Kidney epithelial cell (primary cell): Measurements from ENCODE around the gene PDE4B. TPM values are rescaled to one million over a fixed set of nuclear protein-coding genes. Genes with fewer than 3 reads are reported as not detected.

Experiments
- DNase-seq: peaks from one replicate; pipeline ENCODE4 v3.0.0-alpha.2; 2010; ENCODE audit warnings: low read depth
- H3K27me3 ChIP-seq: 2 replicates; pipeline ENCODE4 v1.6.0; 2011; ENCODE audit warnings: low read length; ENCODE audit not compliant: control insufficient read depth, insufficient read depth
- H3K36me3 ChIP-seq: 2 replicates; pipeline ENCODE4 v1.5.1; 2011; ENCODE audit warnings: low read length; ENCODE audit not compliant: control insufficient read depth, insufficient read depth
- H3K4me3 ChIP-seq: 2 replicates; pipeline ENCODE4 v1.5.1; 2011; ENCODE audit warnings: low read depth, mild to moderate bottlenecking, control low read depth, low read length
- total RNA-seq: library from RNA; depleted of rRNA; stranded (reverse); fragments of >200 nt; gene quantifications from 2 replicates; pipeline ENCODE4 v1.2.3, GENCODE V29; 2015
- TF ChIP-seq, protein P1 (sequence below): IDR thresholded peaks from 2 replicates; pipeline ENCODE4 v1.5.1; 2011; ENCODE audit warnings: mild to moderate bottlenecking, moderate library complexity, low read length, control low read depth, inconsistent platforms; ENCODE audit not compliant: insufficient read depth, poor library complexity, severe bottlenecking

The PDE4B gene
- total RNA-seq, 1 donor from 2014 or later, result 0.33 TPM

DNA sequence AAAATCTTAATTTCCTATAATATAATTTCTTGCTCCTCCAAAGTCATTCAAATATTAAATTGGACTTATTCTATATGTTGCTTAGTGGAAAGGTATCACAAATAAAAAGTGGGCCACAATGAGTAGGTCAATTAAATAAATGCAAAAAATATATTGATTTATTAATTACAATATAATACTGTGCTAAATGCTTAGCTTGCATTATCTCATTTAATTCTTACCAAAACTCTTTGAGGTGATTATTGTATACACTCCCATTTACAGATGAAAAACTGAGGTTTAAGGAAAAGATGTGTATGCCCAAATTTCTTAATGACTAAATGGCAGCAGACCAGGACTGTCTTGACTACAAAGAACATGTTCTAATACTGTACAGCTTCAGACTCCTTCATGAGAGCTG, 415.9 kb downstream of the PDE4B start:
- TF ChIP-seq, protein P1, sequence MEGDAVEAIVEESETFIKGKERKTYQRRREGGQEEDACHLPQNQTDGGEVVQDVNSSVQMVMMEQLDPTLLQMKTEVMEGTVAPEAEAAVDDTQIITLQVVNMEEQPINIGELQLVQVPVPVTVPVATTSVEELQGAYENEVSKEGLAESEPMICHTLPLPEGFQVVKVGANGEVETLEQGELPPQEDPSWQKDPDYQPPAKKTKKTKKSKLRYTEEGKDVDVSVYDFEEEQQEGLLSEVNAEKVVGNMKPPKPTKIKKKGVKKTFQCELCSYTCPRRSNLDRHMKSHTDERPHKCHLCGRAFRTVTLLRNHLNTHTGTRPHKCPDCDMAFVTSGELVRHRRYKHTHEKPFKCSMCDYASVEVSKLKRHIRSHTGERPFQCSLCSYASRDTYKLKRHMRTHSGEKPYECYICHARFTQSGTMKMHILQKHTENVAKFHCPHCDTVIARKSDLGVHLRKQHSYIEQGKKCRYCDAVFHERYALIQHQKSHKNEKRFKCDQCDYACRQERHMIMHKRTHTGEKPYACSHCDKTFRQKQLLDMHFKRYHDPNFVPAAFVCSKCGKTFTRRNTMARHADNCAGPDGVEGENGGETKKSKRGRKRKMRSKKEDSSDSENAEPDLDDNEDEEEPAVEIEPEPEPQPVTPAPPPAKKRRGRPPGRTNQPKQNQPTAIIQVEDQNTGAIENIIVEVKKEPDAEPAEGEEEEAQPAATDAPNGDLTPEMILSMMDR, result no peak
- Histone ChIP-seq H3K4me3 (no peak overlapping the region), H3K36me3 (no peaks in the 10 kb centered on the region), H3K27me3 (no peaks in the 10 kb centered on the region)
- DNase-seq, result no peak

DNA sequence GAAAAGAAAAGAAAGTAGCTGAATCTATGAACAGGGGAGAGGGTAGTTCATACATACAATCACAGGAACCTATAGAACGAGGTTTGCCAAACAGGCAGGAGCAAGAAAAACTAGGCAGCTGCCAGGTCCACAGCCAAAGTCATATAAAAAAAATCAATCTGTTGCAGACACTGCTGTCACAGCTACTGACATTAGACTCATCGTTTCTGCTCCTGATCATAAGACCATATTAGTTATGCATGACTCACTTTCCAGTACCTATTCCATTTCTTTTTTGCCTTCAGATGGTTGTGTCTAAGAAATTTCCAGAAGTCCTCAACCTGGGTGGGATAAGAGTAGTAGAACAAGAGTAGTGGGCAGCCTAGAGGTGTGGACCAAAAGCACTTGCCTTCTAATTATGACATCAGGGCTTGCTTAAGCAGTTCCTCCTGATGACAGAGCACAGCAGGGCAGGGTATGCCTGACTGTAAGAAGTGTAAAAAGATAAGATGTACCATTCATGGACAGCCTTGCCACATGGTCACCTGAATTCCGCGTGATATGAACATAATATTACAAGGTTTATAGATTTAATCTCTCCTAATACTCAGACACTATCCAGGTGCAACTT, 418.0 kb downstream of the PDE4B start:
- DNase-seq, result no peak
- no peaks in the 10 kb centered on the region for H3K36me3 ChIP-seq
- H3K4me3 ChIP-seq, result no peak overlapping the region
- no peaks in the 10 kb centered on the region for H3K27me3 ChIP-seq
- TF ChIP-seq, protein P1, result no peak

DNA sequence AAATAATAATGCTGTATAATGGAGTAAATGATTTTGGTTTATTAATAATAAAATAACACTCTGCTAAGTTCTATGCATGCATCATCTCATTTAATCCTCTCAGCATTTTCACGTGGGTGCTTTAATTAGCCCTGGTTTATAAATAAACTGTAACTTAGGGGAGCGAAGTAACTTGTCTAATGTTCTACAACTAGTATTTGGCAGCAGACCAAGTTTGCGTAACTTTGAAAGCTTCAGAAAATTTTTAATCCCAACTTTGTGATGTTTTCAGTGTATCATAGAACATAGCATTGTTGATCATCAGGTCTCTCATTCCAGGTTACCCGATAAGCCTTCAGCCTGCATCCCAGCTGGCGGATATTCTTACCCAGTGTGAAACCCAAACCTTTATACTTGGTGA, 418.8 kb downstream of the PDE4B start:
- DNase-seq, result no peak
- TF ChIP-seq, protein P1, result no peak
- H3K4me3 ChIP-seq, result no peak overlapping the region
- H3K27me3 ChIP-seq, result no peaks in the 10 kb centered on the region
- no peaks in the 10 kb centered on the region for H3K36me3 ChIP-seq

DNA sequence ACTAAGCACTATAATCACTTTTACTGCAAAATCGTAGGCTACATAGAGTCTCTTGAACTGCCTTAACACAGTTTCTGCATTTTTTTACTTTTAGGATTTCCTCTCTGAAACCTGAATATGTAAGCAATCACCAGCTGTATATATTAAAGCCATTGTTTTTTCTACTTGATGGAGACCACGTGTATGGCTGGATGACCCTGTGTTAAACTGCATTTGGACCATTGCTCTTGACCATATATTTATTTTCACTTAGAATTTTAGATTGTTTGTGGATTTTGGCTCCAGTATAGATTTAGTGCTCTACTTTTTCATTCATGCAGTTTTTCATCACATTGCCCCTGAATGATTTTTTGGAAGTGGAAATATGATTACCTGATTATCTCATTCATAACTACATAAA, 420.8 kb downstream of the PDE4B start:
- H3K27me3 ChIP-seq, result no peaks in the 10 kb centered on the region
- DNase-seq, result no peak
- TF ChIP-seq, protein P1, result no peak
- no peaks in the 10 kb centered on the region for H3K36me3 ChIP-seq
- no peak overlapping the region for H3K4me3 ChIP-seq

DNA sequence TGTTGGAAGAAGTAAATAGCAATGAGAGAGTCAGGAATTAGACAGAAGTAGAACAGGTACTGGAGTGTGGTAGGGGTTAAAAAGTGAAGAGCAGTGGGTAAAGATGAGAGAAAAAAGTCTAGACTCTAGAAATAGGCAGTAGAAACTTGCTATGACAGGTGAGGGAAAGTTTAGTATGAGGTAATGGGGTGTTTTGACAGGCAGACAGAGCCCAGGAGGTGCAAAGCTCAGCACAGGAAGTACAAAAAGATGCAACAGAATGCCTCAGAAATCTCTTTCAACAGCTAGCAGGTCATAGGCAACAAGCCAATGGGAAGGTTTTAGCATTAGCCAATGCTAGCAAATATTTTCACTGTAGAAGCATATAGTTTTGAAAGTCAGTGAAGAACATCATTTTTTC, 422.2 kb downstream of the PDE4B start:
- Histone ChIP-seq H3K4me3 (no peak overlapping the region), H3K36me3 (no peaks in the 10 kb centered on the region), H3K27me3 (no peaks in the 10 kb centered on the region)
- TF ChIP-seq, protein P1, result no peak
- DNase-seq, result no peak

DNA sequence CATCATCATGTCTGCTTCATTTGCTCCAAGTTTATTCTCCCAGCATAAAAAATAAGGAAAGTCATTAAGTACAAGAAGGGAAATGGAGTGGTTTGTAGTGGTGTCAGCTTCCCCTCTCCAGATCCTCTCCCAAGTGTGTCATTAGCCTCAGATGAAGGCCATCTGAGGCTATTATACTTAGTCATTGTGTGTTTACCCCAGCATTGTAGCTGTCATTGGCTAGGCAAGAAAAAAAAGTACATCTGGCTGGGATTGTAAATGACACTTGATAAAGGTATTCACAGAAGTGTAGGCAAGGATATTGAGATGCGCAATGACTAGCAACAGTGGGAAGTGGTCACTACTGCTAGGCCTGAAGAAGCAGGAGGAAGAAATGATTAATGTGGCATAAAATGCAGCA, 424.3 kb downstream of the PDE4B start:
- peak; percentile 37 for DNase-seq
- H3K4me3 ChIP-seq, result no peak overlapping the region
- TF ChIP-seq, protein P1, result no peak
- no peaks in the 10 kb centered on the region for H3K36me3 ChIP-seq
- no peaks in the 10 kb centered on the region for H3K27me3 ChIP-seq
